ENCODE results near the gene ZNF526. TPM values are rescaled to one million over a fixed set of nuclear protein-coding genes. Genes with fewer than 3 reads are reported as not detected.
A peak's percentile ranks its signal among the peaks of the same experiment; 100 is the strongest.

The ZNF526 gene
- total and polyA plus RNA-seq, 9 of the 15 experiments (the other 6 are each of a cell fraction or from before 2014, with no cell fraction given), result 1.3 to 17.9 (median 6.2) TPM

- no TSS peak for BruUV-seq (replicated peaks)
- no peak for FAIRE-seq
These were observed 31.7 kb downstream of the ZNF526 start for GRCh38 chr19:42251572-42252358.

More at GRCh38 chr19:42251572-42252358, 31.7 kb downstream of the ZNF526 start:
- WGBS (ENCODE audit: insufficient coverage, low coverage, missing lambda C conversion rate), result 84% methylated on average over 4 of the region's 4 CpGs
- Histone ChIP-seq H3K9ac (ENCODE audit: insufficient read depth in 1 of 2, low read depth in 2 of 2, low read length in 2 of 2) (peak overlapping the region; percentile 83 to 93; a peak in 3 of 4 replicates), H3K27me3 (ENCODE audit: control insufficient read depth in 2 of 2, insufficient read depth in 2 of 2, low read length in 2 of 2) (no peaks in the 10 kb centered on the region), H3K9me1 (ENCODE audit: control insufficient read depth, insufficient read depth, low read length) (peaks cover 7% of the 10 kb centered on the region), H3K27ac (ENCODE audit: extremely low read depth, low read depth, low read length) (peak overlapping the region; percentile 89), H3K36me3 (ENCODE audit: control insufficient read depth, insufficient read depth, low read length) (peaks cover 46% of the 10 kb centered on the region; the same call in 2 of the 3 replicates), H3K9me3 (replicated peaks; ENCODE audit: control insufficient read depth, insufficient read depth, low read depth, low read length) (no peaks in the 10 kb centered on the region), H3K4me2 (ENCODE audit: insufficient read depth, low read length) (peak overlapping the region; percentile 95), H2AFZ (ENCODE audit: low read depth, low read length) (no peak overlapping the region), H3K79me2 (ENCODE audit: control insufficient read depth, insufficient read depth, low read length) (peaks cover 52% of the 10 kb centered on the region), H3K4me1 (replicated peaks in 1 of 2; ENCODE audit: control insufficient read depth in 2 of 2, insufficient read depth in 2 of 2, low read length in 2 of 2) (peaks cover 22 to 69% of the 10 kb centered on the region in 2 experiments), H4K20me1 (replicated peaks; ENCODE audit: control insufficient read depth, insufficient read depth, low read length) (peaks cover 10% of the 10 kb centered on the region; the same call in 1 of the 2 replicates), H3K4me3 (peak overlapping the region; percentile 98; the same call in 1 of the 2 replicates)
- DNase-seq (ENCODE audit: extremely low read depth in 1 of 4, low spot score in 3 of 4), result no peak
- in situ Hi-C loops (cut with MboI) (no loop called here), intact Hi-C loops (cut with micrococcal nuclease) (no loop called here)
- TF ChIP-seq ZBTB1 (CRISPR knock-in tag; IDR thresholded peaks at IDR 0.05; ENCODE audit: borderline replicate concordance, low read depth), result no peak
- TF ChIP-seq FOXO4 (CRISPR knock-in tag; IDR thresholded peaks at IDR 0.05), result no peak
- peak; percentile 21 for TF ChIP-seq ZBTB7A (IDR thresholded peaks at IDR 0.05; ENCODE audit: borderline replicate concordance, control insufficient read depth, low read depth, low read length)
- TF ChIP-seq ZNF263 (CRISPR knock-in tag; IDR thresholded peaks at IDR 0.05; ENCODE audit: borderline replicate concordance), result peak; percentile 71
- no peak for TF ChIP-seq NFXL1 (CRISPR knock-in tag; IDR thresholded peaks at IDR 0.05)
- TF ChIP-seq ZNF436 (CRISPR knock-in tag; IDR thresholded peaks at IDR 0.05), result no peak
- no peak for TF ChIP-seq PBX2 (CRISPR knock-in tag; IDR thresholded peaks at IDR 0.05; ENCODE audit: low read depth)
- TF ChIP-seq PBX2 (tag; conservative IDR thresholded peaks at IDR 0.05; ENCODE audit: low read depth), result no peak
- no peak for TF ChIP-seq RNF219 (CRISPR knock-in tag; IDR thresholded peaks at IDR 0.05)
- TF ChIP-seq ZBTB9 (CRISPR knock-in tag; IDR thresholded peaks at IDR 0.05), result no peak
- no peak for TF ChIP-seq ARID2 (IDR thresholded peaks at IDR 0.05)
- ATAC-seq, result no peak
- CTCF ChIA-PET (ENCODE audit: low intra/inter-chr PET ratio), result no interaction called here
- POLR2A ChIA-PET, result interaction anchor here (0.7 to 2.3 kb wide), 4 partner anchors 9 to 27 kb away, joined by 3 to 9 read pairs (median 4); partner anchors contain the start of gene GSK3A

All from K562 (cell line).